B cell (primary cell): Measurements from ENCODE around the gene JPH3.

Source experiments
- CTCF ChIP-seq: fragments of 200-600 bp; IDR thresholded peaks from one replicate; pipeline ENCODE4 v1.8.0; 2022; ENCODE audit warnings: antibody characterized with exemption, mild to moderate bottlenecking
- EZH2 ChIP-seq: IDR thresholded peaks from 2 replicates; pipeline ENCODE4 v1.6.1; 2012; ENCODE audit warnings: borderline replicate concordance, low read depth, mild to moderate bottlenecking, moderate library complexity, low read length; ENCODE audit not compliant: insufficient read depth, poor library complexity, severe bottlenecking

GRCh38 chr16:87720446-87720845, 118.1 kb downstream of the JPH3 start:
- TF ChIP-seq CTCF (no peak), EZH2 (no peak)
